K562 (cell line): ENCODE results near the gene RTBDN. TPM values are rescaled to one million over a fixed set of nuclear protein-coding genes. Genes with fewer than 3 reads are reported as not detected.
A peak's percentile ranks its signal among the peaks of the same experiment; 100 is the strongest.

Source experiments
- CCNT2 ChIP-seq: IDR thresholded peaks from 2 replicates; pipeline ENCODE4 v1.6.1; 2011; ENCODE audit warnings: borderline replicate concordance, low read depth, mild to moderate bottlenecking, moderate library complexity, mixed read lengths, low read length; ENCODE audit not compliant: insufficient read length; ENCODE audit errors: extremely low read depth
- ERF ChIP-seq: fragments of 450-650 bp; formaldehyde crosslinking; IDR thresholded peaks from 2 replicates; pipeline ENCODE4 v1.4.0; 2020; ENCODE audit warnings: mild to moderate bottlenecking, mixed read lengths
- RHOXF2B ChIP-seq: fragments of 250-450 bp; sonication (Bioruptor Pico); conservative IDR thresholded peaks from 2 replicates; pipeline ENCODE4 v1.5.1; 2021
- polyA plus RNA-seq, 8 experiments: library from polyadenylated mRNA; depleted of rRNA in 4 of 8; stranded (reverse) in 5 of 8; unstranded in 3 of 8; fragments of >200 nt; fragmentation: Nextera tagmentation in 2 of 8; fragmentation: Illumina TruSeq in 1 of 8; extraction: Ambion mirVana in 2 of 8; extraction: Trizol in 1 of 8; gene quantifications; 2 replicates each; pipeline versions ENCODE4 v1.2.1 to v1.2.3, GENCODE V29; 2011 to 2014; ENCODE audit warnings: inconsistent platforms in 1 of 8, missing spikeins in 1 of 8
- total RNA-seq, 7 experiments: library from RNA; depleted of rRNA in 6 of 7; stranded (reverse); fragments of >200 nt in 6 of 7; fragmentation: Illumina TruSeq in 2 of 7; extraction: Trizol in 2 of 7; gene quantifications; 2 replicates each; pipeline versions ENCODE4 v1.2.1 to v1.2.3, GENCODE V29; 2011 to 2021; ENCODE audit warnings: low replicate concordance in 1 of 7
- TF ChIP-seq, protein P1 (sequence below), 2 experiments: fragments of 450-650 bp; formaldehyde crosslinking in 1 of 2; IDR thresholded peaks; 2 replicates each; pipeline versions ENCODE4 v1.4.0 to v1.6.1; 2014 to 2020; ENCODE audit warnings: mild to moderate bottlenecking in 2 of 2, borderline replicate concordance in 1 of 2, low read depth in 1 of 2
- TF ChIP-seq, protein P2 (sequence below): fragments of 250-450 bp; sonication (Bioruptor Pico); IDR thresholded peaks from 2 replicates; pipeline ENCODE4 v1.9.0; 2021; ENCODE audit warnings: mild to moderate bottlenecking, inconsistent platforms
- TF ChIP-seq, protein P3 (sequence below): fragments of 200-800 bp; sonication (Bioruptor generic); IDR thresholded peaks from 2 replicates; pipeline ENCODE4 v1.6.1; 2017; ENCODE audit warnings: missing genetic modification characterization, missing compliant biosample characterization
- TF ChIP-seq, protein P4 (sequence below): fragments of 250-450 bp; sonication (Bioruptor Pico); IDR thresholded peaks from 2 replicates; pipeline ENCODE4 v1.4.0; 2020; ENCODE audit warnings: mild to moderate bottlenecking, moderate library complexity

The RTBDN gene
- total and polyA plus RNA-seq, 9 of the 15 experiments (the other 6 are each of a cell fraction or from before 2014, with no cell fraction given), result 0.20 to 2.3 (median 0.72) TPM; not detected in 1

DNA sequence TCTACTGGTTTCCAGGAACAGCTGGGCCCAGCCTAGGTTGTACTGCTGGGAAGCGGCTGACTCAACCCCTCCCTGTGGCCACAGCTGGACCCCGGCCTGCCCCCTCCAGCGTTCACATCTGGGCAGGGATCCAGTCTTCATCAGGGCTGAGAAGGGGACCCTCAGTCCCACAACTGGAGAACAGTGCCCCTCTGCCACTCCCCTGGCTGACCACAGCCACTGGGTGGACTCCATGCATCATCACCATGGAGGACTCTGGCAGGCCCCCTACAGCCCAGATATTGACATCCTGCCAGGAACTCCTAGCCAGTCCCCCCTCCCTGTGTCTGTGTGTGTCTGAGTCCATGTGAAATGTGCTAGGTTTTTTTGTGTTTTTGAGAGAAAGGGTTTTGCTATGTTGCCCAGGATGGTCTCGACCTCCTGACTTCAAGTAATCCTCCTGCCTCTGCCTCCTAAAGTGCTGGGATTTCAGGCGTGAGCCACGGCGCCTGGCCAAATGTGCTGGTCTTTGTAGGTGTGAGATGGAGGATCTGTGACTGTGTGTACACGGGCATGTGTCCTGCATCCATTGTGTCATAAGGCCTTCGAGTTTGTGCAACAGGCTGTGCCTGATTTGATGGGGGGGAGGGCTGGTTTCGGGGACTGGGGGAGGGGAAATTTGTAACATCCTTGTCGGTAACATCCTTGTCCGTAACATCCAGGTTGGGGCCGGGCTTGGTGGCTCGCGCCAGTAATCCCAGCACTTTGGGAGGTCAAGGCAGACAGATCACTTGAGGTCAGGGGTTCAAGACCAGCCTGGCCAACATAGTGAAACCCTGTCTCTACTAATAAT is 55.0 kb downstream of the RTBDN start (continued):
- TF ChIP-seq, protein P1, sequence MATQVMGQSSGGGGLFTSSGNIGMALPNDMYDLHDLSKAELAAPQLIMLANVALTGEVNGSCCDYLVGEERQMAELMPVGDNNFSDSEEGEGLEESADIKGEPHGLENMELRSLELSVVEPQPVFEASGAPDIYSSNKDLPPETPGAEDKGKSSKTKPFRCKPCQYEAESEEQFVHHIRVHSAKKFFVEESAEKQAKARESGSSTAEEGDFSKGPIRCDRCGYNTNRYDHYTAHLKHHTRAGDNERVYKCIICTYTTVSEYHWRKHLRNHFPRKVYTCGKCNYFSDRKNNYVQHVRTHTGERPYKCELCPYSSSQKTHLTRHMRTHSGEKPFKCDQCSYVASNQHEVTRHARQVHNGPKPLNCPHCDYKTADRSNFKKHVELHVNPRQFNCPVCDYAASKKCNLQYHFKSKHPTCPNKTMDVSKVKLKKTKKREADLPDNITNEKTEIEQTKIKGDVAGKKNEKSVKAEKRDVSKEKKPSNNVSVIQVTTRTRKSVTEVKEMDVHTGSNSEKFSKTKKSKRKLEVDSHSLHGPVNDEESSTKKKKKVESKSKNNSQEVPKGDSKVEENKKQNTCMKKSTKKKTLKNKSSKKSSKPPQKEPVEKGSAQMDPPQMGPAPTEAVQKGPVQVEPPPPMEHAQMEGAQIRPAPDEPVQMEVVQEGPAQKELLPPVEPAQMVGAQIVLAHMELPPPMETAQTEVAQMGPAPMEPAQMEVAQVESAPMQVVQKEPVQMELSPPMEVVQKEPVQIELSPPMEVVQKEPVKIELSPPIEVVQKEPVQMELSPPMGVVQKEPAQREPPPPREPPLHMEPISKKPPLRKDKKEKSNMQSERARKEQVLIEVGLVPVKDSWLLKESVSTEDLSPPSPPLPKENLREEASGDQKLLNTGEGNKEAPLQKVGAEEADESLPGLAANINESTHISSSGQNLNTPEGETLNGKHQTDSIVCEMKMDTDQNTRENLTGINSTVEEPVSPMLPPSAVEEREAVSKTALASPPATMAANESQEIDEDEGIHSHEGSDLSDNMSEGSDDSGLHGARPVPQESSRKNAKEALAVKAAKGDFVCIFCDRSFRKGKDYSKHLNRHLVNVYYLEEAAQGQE (IDR thresholded peaks at IDR 0.05; ENCODE audit: borderline replicate concordance), result no peak
- TF ChIP-seq, protein P1 (CRISPR knock-in tag; IDR thresholded peaks at IDR 0.05; ENCODE audit: low read depth), result peak; percentile 34; the same call in 1 of the 2 replicates
- no peak for TF ChIP-seq RHOXF2B
- TF ChIP-seq, protein P2, sequence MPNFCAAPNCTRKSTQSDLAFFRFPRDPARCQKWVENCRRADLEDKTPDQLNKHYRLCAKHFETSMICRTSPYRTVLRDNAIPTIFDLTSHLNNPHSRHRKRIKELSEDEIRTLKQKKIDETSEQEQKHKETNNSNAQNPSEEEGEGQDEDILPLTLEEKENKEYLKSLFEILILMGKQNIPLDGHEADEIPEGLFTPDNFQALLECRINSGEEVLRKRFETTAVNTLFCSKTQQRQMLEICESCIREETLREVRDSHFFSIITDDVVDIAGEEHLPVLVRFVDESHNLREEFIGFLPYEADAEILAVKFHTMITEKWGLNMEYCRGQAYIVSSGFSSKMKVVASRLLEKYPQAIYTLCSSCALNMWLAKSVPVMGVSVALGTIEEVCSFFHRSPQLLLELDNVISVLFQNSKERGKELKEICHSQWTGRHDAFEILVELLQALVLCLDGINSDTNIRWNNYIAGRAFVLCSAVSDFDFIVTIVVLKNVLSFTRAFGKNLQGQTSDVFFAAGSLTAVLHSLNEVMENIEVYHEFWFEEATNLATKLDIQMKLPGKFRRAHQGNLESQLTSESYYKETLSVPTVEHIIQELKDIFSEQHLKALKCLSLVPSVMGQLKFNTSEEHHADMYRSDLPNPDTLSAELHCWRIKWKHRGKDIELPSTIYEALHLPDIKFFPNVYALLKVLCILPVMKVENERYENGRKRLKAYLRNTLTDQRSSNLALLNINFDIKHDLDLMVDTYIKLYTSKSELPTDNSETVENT (CRISPR knock-in tag), result no peak
- TF ChIP-seq ERF (CRISPR knock-in tag), result no peak
- TF ChIP-seq, protein P3, sequence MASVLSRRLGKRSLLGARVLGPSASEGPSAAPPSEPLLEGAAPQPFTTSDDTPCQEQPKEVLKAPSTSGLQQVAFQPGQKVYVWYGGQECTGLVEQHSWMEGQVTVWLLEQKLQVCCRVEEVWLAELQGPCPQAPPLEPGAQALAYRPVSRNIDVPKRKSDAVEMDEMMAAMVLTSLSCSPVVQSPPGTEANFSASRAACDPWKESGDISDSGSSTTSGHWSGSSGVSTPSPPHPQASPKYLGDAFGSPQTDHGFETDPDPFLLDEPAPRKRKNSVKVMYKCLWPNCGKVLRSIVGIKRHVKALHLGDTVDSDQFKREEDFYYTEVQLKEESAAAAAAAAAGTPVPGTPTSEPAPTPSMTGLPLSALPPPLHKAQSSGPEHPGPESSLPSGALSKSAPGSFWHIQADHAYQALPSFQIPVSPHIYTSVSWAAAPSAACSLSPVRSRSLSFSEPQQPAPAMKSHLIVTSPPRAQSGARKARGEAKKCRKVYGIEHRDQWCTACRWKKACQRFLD (CRISPR knock-in tag), result no peak
- no peak for TF ChIP-seq CCNT2
- TF ChIP-seq, protein P4, sequence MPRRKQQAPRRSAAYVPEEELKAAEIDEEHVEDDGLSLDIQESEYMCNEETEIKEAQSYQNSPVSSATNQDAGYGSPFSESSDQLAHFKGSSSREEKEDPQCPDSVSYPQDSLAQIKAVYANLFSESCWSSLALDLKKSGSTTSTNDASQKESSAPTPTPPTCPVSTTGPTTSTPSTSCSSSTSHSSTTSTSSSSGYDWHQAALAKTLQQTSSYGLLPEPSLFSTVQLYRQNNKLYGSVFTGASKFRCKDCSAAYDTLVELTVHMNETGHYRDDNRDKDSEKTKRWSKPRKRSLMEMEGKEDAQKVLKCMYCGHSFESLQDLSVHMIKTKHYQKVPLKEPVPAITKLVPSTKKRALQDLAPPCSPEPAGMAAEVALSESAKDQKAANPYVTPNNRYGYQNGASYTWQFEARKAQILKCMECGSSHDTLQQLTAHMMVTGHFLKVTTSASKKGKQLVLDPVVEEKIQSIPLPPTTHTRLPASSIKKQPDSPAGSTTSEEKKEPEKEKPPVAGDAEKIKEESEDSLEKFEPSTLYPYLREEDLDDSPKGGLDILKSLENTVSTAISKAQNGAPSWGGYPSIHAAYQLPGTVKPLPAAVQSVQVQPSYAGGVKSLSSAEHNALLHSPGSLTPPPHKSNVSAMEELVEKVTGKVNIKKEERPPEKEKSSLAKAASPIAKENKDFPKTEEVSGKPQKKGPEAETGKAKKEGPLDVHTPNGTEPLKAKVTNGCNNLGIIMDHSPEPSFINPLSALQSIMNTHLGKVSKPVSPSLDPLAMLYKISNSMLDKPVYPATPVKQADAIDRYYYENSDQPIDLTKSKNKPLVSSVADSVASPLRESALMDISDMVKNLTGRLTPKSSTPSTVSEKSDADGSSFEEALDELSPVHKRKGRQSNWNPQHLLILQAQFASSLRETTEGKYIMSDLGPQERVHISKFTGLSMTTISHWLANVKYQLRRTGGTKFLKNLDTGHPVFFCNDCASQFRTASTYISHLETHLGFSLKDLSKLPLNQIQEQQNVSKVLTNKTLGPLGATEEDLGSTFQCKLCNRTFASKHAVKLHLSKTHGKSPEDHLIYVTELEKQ (CRISPR knock-in tag), result no peak
